Measurements from ENCODE around the gene ARHGAP22.

- TF ChIP-seq, protein P1, sequence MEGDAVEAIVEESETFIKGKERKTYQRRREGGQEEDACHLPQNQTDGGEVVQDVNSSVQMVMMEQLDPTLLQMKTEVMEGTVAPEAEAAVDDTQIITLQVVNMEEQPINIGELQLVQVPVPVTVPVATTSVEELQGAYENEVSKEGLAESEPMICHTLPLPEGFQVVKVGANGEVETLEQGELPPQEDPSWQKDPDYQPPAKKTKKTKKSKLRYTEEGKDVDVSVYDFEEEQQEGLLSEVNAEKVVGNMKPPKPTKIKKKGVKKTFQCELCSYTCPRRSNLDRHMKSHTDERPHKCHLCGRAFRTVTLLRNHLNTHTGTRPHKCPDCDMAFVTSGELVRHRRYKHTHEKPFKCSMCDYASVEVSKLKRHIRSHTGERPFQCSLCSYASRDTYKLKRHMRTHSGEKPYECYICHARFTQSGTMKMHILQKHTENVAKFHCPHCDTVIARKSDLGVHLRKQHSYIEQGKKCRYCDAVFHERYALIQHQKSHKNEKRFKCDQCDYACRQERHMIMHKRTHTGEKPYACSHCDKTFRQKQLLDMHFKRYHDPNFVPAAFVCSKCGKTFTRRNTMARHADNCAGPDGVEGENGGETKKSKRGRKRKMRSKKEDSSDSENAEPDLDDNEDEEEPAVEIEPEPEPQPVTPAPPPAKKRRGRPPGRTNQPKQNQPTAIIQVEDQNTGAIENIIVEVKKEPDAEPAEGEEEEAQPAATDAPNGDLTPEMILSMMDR (IDR thresholded peaks at IDR 0.05), result peak; percentile 69
- TF ChIP-seq EP300 (IDR thresholded peaks at IDR 0.05; ENCODE audit: borderline replicate concordance in 1 of 2, low read depth in 1 of 2, low read length in 1 of 2), result no peak
- no peak for TF ChIP-seq SIN3A (IDR thresholded peaks at IDR 0.05; ENCODE audit: borderline replicate concordance, low read depth, low read length)
- no peak for TF ChIP-seq FOXM1 (IDR thresholded peaks at IDR 0.05; ENCODE audit: low read depth)
- no peak for TF ChIP-seq RXRA (IDR thresholded peaks at IDR 0.05; ENCODE audit: borderline replicate concordance, low read depth)
- no peak; the same call in 1 of the 2 replicates for TF ChIP-seq MAX (IDR thresholded peaks at IDR 0.05; ENCODE audit: low read depth)
- peak; percentile 43 for TF ChIP-seq RAD21 (IDR thresholded peaks at IDR 0.05; ENCODE audit: low read length)
- no peak for TF ChIP-seq YY1 (IDR thresholded peaks at IDR 0.05; ENCODE audit: low read depth)
- no peak for TF ChIP-seq CHD2 (IDR thresholded peaks at IDR 0.05; ENCODE audit: low read length, partially characterized antibody)
- TF ChIP-seq REST (IDR thresholded peaks at IDR 0.05; ENCODE audit: low read depth, low read length), result no peak
- TF ChIP-seq, protein P2, sequence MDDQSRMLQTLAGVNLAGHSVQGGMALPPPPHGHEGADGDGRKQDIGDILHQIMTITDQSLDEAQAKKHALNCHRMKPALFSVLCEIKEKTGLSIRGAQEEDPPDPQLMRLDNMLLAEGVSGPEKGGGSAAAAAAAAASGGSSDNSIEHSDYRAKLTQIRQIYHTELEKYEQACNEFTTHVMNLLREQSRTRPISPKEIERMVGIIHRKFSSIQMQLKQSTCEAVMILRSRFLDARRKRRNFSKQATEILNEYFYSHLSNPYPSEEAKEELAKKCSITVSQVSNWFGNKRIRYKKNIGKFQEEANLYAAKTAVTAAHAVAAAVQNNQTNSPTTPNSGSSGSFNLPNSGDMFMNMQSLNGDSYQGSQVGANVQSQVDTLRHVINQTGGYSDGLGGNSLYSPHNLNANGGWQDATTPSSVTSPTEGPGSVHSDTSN (IDR thresholded peaks at IDR 0.05), result no peak
- no peak for TF ChIP-seq MXI1 (IDR thresholded peaks at IDR 0.05; ENCODE audit: low read depth, low read length)
- no peak for TF ChIP-seq RFX5 (IDR thresholded peaks at IDR 0.05; ENCODE audit: low read length)
- no peak for TF ChIP-seq EZH2phosphoT487 (IDR thresholded peaks at IDR 0.05; ENCODE audit: borderline replicate concordance, low read depth)
These were observed 80.8 kb downstream of the ARHGAP22 start for GRCh38 chr10:48523820-48524758.
